Transverse colon (tissue), 4 donors: ENCODE results near the gene SEMA3G. TPM values are rescaled to one million over a fixed set of nuclear protein-coding genes. Genes with fewer than 3 reads are reported as not detected.

Experiments used
- DNase-seq: peaks from one replicate; pipeline ENCODE4 v3.0.0-alpha.2; 2019
- H3K27ac ChIP-seq, 4 donors: fragments of 200-600 bp; sonication (generic); 2 replicates each; pipeline ENCODE4 v1.5.1; 2016 to 2018; ENCODE audit warnings: inconsistent platforms in 4 of 4
- H3K27me3 ChIP-seq: fragments of 200-600 bp; sonication (generic); 2 replicates; pipeline ENCODE4 v1.5.1; 2017; ENCODE audit warnings: inconsistent platforms
- H3K36me3 ChIP-seq, 4 donors: fragments of 200-600 bp; sonication (generic); 2 replicates each; pipeline ENCODE4 v1.5.1; 2017 to 2019; ENCODE audit warnings: inconsistent platforms in 4 of 4
- H3K4me1 ChIP-seq, 4 donors: fragments of 200-600 bp; sonication (generic); 2 replicates each; pipeline ENCODE4 v1.5.1; 2017 to 2020; ENCODE audit warnings: inconsistent platforms in 4 of 4
- H3K4me3 ChIP-seq, 4 donors: fragments of 200-600 bp; sonication (generic); 1 replicate in 1 of 4; 2 replicates in 3 of 4; pipeline versions ENCODE4 v1.5.1 to v1.6.1; 2017 to 2019; ENCODE audit warnings: inconsistent platforms in 4 of 4
- H3K9me3 ChIP-seq, 2 donors: fragments of 200-600 bp; sonication (generic); 2 replicates each; pipeline ENCODE4 v1.5.1; 2017 to 2019; ENCODE audit warnings: inconsistent platforms in 2 of 2
- EP300 ChIP-seq: sonication (generic); formaldehyde crosslinking; IDR thresholded peaks from one replicate; pipeline ENCODE4 v1.6.1; 2017; ENCODE audit warnings: antibody characterized with exemption, low read depth
- POLR2A ChIP-seq: fragments of 450-650 bp; IDR thresholded peaks from one replicate; pipeline ENCODE4 v1.6.1; 2016; ENCODE audit warnings: antibody characterized with exemption, mild to moderate bottlenecking, moderate library complexity
- POLR2AphosphoS5 ChIP-seq, 3 donors: sonication (generic); formaldehyde crosslinking; IDR thresholded peaks; one replicate each; pipeline ENCODE4 v1.6.1; 2016; ENCODE audit warnings: antibody characterized with exemption in 3 of 3
- WGBS, 2 donors: methylation state at CpG; one replicate each; pipeline ENCODE4 v1.1.5; 2018; ENCODE audit warnings: low coverage in 1 of 2; 5-methylcytosine and 5-hydroxymethylcytosine counted together
- in situ Hi-C, 4 donors: fragments of 200-750 bp; cut with MboI; loops; one replicate each; pipeline versions ENCODE4 v1.15.0 to v1.15.1; 2017; ENCODE audit warnings: low sequenced_read_pairs in 3 of 4, low pct_ligation_motif_present in 1 of 4, low pct_unique_long_range_greater_than_20kb in 1 of 4
- intact Hi-C: fragments of 100-400 bp; cut with DNase I; formaldehyde crosslinking; loops from one replicate; pipeline ENCODE4 v1.15.1; 2023; ENCODE audit warnings: low total_unique reads
- total RNA-seq, 4 donors: library from RNA; depleted of rRNA; stranded (reverse); fragments of >200 nt; gene quantifications; one replicate each; pipeline ENCODE4 v1.1.0, GENCODE V29; 2016
- TF ChIP-seq, protein P1 (sequence below), 5 experiments: fragments of 200-600 bp in 3 of 5; fragments of 450-650 bp in 2 of 5; sonication (generic) in 3 of 5; IDR thresholded peaks; 1 replicate in 2 of 5; 2 replicates in 3 of 5; pipeline ENCODE4 v1.5.1; 2016 to 2017; ENCODE audit warnings: antibody characterized with exemption in 5 of 5, inconsistent platforms in 3 of 5, mild to moderate bottlenecking in 2 of 5, moderate library complexity in 1 of 5

The SEMA3G gene
- total RNA-seq, 4 donors from 2014 or later, result 1.2 to 21.7 (median 2.3) TPM

DNA sequence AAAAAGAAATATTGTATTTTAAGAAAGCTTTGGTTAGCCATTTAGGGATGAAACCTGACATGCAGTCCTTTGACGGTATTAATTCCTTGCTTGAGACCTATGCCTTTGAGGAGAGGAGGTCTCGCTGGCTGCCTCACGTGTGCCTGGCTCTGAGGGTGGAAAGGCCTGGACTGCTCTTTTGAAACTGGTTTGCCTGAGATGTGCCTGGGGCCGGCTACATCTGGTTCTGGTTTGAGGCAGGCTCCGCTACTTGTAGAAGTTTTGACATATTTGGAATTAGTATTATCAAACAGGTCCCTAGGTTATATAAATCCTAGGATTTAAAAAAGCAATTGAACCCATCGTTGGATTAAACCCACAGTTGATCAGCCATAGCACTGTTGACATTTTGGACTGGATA is 17.0 kb upstream of the SEMA3G start:
- DNase-seq, result no peak
- TF ChIP-seq EP300 (no peak), POLR2A (no peak), POLR2AphosphoS5 (IDR thresholded peaks at IDR 0.05) (no peak)
- TF ChIP-seq, protein P1, sequence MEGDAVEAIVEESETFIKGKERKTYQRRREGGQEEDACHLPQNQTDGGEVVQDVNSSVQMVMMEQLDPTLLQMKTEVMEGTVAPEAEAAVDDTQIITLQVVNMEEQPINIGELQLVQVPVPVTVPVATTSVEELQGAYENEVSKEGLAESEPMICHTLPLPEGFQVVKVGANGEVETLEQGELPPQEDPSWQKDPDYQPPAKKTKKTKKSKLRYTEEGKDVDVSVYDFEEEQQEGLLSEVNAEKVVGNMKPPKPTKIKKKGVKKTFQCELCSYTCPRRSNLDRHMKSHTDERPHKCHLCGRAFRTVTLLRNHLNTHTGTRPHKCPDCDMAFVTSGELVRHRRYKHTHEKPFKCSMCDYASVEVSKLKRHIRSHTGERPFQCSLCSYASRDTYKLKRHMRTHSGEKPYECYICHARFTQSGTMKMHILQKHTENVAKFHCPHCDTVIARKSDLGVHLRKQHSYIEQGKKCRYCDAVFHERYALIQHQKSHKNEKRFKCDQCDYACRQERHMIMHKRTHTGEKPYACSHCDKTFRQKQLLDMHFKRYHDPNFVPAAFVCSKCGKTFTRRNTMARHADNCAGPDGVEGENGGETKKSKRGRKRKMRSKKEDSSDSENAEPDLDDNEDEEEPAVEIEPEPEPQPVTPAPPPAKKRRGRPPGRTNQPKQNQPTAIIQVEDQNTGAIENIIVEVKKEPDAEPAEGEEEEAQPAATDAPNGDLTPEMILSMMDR (IDR thresholded peaks at IDR 0.05), result no peak
- no peaks in the 10 kb centered on the region for H3K9me3 ChIP-seq
- intact Hi-C loops (no loop called here), in situ Hi-C loops (no loop called here)
- H3K27me3 ChIP-seq, result no peaks in the 10 kb centered on the region
- H3K27ac ChIP-seq, result no peak overlapping the region
- WGBS, 2 donors, result 80 to 86% methylated on average over 1 to 6 of the region's 6 CpGs
- peaks cover 0 to 9% (median 2%) of the 10 kb centered on the region in 4 donors for H3K4me1 ChIP-seq
- H3K4me3 ChIP-seq, result no peak overlapping the region
- peaks cover 0 to 21% (median 5%) of the 10 kb centered on the region in 4 donors for H3K36me3 ChIP-seq

DNA sequence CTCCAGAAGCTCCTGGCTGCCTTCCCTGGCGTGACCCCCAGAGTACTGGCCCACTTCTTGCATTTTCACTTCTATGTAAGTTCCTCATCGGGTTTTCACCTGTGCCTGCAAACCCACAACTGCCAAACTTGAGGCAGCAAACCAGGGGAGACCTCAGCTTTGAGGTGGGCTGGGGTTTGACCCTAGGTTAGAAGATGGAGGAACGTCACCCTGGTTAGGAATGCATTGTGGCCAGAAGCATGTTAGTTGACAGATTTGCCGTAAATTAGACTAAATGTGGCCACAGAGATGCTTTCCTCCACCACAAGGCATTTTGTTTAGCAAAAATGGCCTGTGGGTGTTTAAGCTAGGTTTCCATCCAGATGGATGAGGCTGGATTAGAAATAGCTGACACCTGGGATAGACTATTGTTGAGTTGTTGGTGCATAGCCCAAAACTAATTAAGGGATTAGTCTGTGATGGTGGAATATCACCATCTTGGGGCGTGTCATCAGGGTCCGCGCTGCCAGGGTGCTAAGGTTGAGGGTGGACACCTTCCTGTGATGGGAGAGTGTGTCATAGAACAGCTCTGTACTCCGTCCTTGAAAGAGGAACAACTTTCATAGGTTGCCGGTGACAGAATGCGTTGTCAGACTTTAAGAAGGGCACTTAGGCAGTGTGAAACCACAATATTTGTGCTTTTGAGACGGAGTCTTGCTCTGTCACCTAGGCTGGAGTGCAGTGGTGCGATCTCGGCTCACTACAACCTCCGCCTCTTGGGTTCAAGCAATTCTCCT is 14.1 kb upstream of the SEMA3G start:
- Histone ChIP-seq H3K27me3 (no peaks in the 10 kb centered on the region), H3K4me3 (no peak overlapping the region), H3K4me1 (peaks cover 12 to 27% (median 15%) of the 10 kb centered on the region in 4 donors), H3K9me3 (no peaks in the 10 kb centered on the region), H3K36me3 (peaks cover 0 to 21% (median 5%) of the 10 kb centered on the region in 4 donors), H3K27ac (no peak overlapping the region)
- 85 to 93% methylated on average over 8 to 14 of the region's 14 CpGs for WGBS, 2 donors
- in situ Hi-C loops, result no loop called here
- no peak for TF ChIP-seq POLR2AphosphoS5 (IDR thresholded peaks at IDR 0.05)
- TF ChIP-seq, protein P1 (IDR thresholded peaks at IDR 0.05), result no peak
- no peak for TF ChIP-seq POLR2A
- TF ChIP-seq EP300, result no peak
- intact Hi-C loops, result no loop called here
- DNase-seq, result no peak

DNA sequence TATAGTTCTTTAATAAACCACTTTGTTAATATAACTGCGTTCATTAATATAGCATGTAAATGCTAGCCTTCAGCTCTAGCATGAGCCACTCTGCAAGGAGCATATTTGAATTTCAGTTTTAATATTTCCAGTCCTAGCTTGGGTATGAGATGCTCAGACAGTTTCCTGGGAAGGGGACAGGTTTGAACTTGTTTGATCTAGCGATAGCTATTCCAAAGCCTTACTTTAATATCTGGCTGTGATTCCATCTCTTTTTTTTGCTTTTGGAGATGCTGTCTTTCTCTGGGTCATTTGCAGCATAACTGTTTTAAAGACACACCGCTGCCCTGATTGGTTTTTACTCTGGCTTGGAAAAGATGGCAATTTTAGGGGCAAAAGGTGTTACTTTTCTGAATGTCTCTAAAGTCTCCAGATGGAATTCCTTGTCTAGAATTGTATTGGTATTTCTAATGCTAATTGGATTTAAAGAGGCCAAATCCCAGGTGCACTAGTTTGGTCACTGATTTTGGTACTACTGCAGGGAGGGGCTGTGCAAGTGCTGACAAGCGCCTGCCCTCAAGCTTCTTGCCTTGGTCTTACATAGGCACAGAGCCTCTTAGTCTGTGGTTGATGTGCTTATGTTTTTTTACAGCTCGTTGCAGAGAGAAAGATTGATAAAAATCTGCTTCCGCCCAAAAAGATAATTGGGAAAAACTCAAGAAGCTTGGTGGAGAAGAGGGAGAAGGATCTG is 13.3 kb upstream of the SEMA3G start:
- TF ChIP-seq POLR2AphosphoS5 (IDR thresholded peaks at IDR 0.05) (no peak), EP300 (no peak), POLR2A (no peak)
- TF ChIP-seq, protein P1 (IDR thresholded peaks at IDR 0.05), result no peak
- H3K27me3 ChIP-seq, result no peaks in the 10 kb centered on the region
- H3K36me3 ChIP-seq, result peaks cover 0 to 21% (median 5%) of the 10 kb centered on the region in 4 donors
- intact Hi-C loops, result no loop called here
- H3K4me1 ChIP-seq, result peaks cover 13 to 30% (median 17%) of the 10 kb centered on the region in 4 donors
- in situ Hi-C loops, result no loop called here
- DNase-seq, result no peak
- WGBS, 2 donors, result 79 to 81% methylated on average over 6 of the region's 6 CpGs
- H3K9me3 ChIP-seq, result no peaks in the 10 kb centered on the region
- H3K27ac ChIP-seq, result no peak overlapping the region
- no peak overlapping the region for H3K4me3 ChIP-seq

DNA sequence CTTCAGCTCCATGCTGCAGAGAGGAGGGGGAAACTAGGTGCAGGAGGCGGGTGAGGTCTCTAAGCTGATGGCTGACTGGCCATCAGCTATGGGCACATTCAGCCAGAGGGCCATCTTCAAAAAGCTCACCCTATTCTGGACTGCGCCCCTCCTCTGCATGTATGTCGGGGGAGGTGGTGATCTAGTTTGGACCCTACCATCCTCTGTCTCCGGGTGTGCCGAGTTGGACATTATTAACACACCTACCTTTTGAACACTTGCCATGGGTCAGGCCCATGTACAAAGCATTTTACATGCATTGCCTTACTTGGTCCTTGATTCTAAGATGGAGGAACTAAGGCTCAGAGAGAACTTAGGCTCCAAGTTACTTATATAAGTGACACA is 11.9 kb upstream of the SEMA3G start:
- Histone ChIP-seq H3K4me3 (peak overlapping the region in 2 of 4 donors; percentile 86 to 98), H3K9me3 (no peaks in the 10 kb centered on the region), H3K36me3 (peaks cover 0 to 21% (median 5%) of the 10 kb centered on the region in 4 donors), H3K4me1 (peaks cover 13 to 30% (median 17%) of the 10 kb centered on the region in 4 donors), H3K27me3 (no peaks in the 10 kb centered on the region), H3K27ac (peak overlapping the region; percentile 88 to 92 (median 90))
- in situ Hi-C loops (no loop called here), intact Hi-C loops (no loop called here)
- DNase-seq, result no peak
- TF ChIP-seq, protein P1 (IDR thresholded peaks at IDR 0.05), result no peak
- no peak for TF ChIP-seq EP300
- no peak for TF ChIP-seq POLR2A
- no peak for TF ChIP-seq POLR2AphosphoS5 (IDR thresholded peaks at IDR 0.05)
- WGBS, 2 donors, result 88% methylated on average over 5 of the region's 5 CpGs; no CpG with 5 or more reads in 1 of the 2 donors
